Dermis blood vessel endothelial cell (primary cell): Measurements from ENCODE around the gene CDT1. TPM values are rescaled to one million over a fixed set of nuclear protein-coding genes. Genes with fewer than 3 reads are reported as not detected.
"Not testable (repeated sequence)": the region's sequence is repeated elsewhere in the genome, so short reads cannot be mapped to it uniquely, and the experiment has no call there.

Experiments
- DNase-seq: peaks from one replicate; pipeline ENCODE4 v3.0.0; 2010
- total RNA-seq: library from RNA; depleted of rRNA; stranded (reverse); fragments of >200 nt; gene quantifications from 2 replicates; pipeline ENCODE4 v1.2.3, GENCODE V29; 2014

CDT1 gene
- total RNA-seq, 1 donor from 2014 or later, result 5.8 TPM

DNA sequence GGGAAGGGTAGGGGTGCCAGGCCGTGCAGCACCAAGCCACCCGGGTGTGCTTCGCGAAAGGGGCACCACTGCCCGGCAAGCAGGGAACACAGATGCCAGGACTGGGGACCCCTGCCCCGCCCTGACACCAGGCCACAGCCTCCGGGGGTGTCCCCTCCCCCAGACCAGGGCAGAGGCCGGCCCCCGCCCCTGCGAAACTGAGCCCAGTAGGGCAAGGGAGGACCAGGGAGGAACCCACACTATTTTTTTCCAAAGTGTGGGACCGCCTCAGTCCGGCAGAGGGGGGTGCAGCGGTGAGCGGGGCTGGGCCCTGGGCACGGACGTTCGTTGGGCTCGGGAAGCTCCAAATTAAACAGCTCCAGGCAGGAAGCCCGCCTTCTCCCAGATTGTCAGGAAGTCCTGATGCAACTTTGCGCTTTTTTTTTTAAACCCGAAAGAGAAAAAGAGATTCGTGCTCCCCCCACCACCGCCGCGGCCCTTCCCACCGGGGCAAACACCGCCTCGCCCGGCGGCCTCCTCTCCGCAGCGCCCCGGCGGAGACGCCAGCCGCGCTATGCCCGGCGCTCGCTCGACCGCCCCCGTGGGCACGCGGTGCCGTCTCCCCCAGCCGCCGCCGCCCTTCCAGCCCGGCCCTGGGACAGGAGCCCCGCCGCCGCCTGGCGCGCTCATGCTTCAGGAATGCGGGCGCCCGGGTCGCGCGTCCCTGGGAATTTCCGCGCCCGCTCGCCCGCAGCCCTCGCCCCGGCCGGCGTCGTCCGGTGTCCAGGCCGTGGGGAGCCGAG lies 19.3 kb upstream of the CDT1 start:
- peak; percentile 79 for DNase-seq

DNA sequence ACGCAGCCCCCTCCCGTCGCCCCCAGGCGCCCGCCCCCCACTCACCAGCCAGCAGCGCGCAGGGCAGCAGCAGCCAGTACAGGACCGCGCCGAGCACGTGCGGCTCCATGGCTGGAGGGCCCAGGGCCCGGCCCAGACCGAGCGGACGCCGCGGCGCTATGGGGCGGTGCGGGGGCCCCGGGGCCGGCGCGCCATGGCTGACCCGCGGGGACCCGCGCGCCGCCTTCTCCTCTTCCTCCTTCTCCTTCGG lies 18.8 kb upstream of the CDT1 start:
- no peak for DNase-seq

DNA sequence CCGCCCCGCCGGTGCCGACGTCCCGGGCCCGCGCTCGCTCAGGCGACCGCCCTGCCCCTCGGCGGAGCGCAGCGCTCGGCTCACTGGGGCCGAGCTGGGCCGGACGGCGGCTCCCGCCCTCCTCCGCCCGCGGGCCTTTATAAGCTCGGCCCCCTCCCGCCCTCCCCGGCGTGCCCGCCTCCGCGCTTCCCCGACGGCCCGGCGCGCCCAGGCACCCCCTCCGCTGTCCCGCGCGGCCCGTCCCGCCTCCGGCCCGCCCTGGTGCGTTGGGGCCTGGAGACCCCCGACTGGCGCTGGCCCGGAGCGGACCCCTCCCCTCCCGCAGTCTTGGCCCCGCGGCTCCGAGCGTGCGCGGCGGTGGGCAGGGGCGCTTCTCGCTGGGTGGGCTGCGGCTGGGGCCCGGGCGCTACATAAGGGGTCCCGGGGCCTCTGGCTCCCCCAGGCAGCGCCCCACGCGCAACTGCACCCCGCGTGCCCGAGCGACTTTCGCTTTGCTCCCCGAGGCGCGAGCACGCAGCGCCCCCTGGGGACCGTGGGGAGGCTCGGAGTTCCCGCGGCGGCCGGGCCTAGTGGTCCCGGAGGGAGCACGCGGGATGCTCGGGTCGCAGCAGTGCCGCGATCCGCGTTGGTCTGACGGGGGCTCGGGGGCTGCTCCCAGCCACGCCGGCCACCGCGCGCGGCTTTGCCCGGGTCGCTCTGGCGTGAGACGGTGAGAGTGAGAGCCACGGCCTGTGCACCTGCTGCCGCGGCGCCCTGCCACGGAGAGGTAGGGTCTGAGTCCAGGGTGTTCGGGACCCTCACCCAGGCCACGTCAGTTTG lies 18.3 kb upstream of the CDT1 start, which contains the start of gene PIEZO1:
Gene PIEZO1 (minus strand): TSS at position 115 of the 819 bp plus-strand sequence. CDS start 256 bp downstream, outside the sequence.
- peak; percentile 79 for DNase-seq

DNA sequence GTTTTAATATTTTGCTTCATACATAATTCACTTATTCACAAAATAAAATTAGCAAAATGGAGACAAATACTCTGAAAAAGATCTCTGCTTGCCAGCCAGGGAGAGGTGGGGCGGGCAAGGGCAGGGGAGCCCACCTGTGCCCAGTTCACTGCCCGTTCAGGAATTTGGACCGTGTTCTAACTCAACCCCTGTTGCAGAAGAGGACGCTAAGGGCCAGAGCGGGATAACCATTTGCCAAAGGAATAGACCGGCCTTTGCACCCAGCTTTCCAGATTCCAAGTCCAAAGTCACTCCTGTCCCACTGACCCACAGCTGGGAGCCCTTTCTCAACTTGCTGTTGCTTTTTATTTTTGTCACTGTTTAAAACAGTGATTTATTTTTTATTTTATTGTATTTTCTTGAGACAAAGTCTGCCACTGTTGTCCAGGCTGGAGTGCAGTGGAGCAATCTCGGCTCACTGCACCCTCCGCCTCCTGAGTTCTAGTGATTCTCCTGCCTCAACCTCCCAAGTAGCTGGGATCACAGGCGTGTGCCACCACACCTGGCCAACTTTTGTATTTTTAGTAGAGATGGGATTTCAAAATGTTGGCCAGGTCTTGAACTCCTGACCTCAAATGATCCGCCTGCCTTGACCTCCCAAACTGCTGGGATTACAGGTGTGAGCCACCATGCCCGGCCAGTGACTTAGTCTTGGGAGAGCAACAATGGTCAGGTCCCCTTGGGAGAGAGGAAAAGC lies 15.8 kb upstream of the CDT1 start:
- no peak for DNase-seq

DNA sequence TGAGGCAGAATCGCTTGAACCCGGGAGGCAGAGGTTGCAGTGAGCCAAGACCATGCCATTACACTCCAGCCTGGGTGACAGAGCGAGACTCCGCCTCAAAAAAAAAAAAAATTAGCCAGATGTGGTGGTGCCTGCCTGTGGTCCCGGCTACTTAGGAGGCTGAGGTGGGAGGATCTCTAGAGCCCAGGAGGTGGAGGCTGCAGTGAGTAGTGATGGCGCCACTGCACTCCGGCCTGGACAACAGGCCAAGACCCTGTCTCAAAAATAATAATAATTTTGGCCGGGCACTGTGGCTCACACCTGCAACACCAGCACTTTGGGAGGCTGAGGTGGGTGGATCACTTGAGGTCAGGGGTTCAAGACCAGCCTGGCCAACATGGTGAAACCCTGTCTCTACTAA lies 14.8 kb upstream of the CDT1 start:
- not testable (repeated sequence) for DNase-seq

DNA sequence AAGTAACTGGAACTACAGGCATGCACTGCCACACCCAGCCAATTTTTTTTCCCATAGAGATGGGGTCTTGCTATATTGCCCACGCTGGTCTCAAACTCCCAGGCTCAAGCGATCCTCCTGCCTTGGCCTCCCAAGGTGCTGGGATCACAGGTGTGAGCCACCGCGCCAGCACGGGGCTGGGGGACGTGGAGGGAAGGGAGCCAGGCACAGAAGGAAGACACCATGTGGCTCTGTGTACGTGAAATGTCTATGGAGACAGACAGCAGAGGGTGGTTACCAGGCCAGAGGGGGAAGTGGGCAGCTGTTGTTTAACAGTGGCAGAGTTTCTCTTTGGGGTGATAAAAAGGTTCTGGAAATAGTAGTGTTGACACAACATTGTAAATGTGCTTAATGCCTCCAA lies 14.0 kb upstream of the CDT1 start:
- no peak for DNase-seq

DNA sequence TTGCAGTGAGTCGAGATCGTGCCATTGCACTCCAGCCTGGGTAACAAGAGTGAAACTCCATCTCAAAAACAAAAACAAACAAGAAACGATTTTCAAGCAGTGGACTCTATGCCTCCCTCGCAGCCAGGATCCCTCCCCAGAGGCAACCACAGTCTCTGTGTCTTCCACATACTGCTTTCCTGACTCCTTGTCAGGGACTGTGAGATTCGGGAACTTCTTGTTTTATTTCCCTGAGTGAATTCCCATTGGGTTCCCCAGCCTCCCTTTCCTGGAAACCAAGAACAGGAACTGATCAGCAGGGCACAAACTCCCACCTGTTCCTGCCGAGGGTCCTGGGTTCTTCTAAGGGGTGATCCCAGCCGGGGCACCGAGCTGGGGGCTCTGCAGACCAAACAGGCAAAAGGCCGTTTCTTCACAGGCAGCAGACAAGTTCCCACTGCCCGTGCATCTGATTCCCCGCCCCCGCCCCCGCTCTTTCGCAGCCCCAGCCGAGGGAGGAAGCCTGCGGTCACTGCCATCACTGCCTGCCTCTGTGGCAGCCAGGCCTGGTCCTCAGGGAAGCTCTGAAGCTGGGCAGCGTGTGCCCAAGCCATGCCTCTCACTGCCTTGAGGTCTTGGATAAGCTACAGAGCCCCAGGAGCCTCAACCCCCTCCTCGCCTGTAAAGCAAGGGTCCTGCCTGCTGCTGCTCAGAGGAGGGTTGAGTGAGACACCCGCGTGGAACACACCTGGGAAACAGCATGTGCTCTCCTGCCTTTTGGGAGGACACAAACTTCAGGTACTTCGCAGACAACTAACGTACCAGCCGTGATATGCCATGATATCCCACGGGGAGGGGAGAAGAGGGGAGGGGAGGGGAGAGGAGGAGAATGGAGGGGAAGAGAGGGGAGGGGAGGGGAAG lies 13.0 kb upstream of the CDT1 start:
- DNase-seq, result peak; percentile 41

DNA sequence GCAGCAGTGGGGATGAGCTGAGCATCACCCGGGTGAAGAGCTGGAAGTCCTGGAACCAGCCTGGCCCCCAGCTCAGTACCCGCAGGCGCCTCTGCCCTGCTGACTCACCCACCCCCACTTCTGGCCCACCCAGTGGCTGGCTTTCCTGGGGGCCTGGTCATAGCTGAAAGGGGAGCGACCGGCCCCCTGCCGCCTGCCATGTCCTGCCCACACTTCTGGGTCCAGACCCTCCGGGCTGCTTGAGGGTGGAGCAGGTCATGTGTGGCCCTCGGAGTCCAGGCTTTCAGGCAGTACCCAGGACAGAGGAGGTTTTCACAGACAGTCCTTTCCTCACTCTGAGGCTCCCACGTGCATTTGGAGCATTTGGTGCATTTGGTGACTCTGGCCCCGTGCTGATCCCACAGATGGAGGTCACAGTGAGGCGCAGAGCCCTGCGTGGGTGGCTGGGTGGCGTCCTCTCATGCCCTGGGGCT lies 11.5 kb upstream of the CDT1 start:
- DNase-seq, result no peak

DNA sequence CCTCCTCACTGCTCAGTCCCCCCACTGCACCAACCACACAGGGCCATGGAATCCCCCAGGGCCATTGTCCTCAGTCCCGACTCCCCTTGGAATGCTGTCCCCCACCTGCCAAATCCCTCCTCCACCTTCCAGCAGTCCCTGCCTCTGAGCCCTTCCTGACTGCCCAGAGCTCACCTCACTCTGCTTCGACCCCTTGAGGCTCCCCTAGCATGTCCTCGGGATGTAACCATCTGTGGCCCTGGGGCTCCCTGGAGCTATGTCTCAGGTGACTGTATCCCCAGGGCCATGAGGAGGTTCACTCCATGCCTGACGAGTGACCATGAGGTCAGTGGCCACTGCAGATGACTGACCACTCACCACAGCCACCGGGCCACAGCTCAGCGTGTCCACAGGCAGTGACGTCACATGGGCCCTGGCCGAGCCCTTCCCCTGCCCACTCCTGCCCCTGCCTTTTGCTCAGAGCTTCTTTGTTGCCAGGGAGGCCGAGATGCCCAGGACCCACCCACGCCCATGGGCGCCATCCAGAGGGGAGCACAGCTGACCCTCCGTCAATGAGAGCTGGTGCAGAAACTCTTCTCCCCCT lies 10.8 kb upstream of the CDT1 start:
- DNase-seq, result no peak

DNA sequence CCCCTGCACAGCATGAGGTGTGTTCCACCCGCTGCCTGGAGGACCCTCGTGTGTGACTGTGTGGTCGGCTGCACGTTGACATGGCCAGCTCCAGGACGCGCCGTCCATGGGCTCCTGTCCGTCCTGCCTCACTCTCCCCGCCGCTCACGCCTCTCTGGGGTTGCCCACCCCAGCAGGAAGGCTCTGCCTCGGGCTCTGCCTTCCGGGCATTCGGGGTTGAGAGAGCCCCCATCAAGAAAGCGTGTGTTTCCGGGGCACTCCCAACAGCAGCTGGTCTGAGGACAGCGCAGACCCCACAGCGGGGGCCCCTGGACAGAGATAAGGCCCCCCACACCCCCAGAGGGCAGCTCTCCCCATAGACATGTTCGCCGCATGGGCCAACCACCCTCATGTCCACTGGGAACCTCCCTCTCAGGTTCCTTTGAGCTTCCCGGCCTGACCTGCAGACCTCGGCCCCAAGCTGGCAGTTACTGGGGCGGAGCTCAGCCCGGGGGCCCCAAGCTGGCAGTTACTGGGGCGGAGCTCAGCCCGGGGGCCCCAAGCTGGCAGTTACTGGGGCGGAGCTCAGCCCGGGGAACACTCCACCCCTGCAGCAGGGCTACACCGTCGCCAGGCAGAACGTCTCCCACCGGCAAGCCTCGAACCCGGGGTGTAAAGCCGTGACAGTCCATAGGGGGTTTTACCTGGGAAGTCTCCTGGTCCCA lies 10.2 kb upstream of the CDT1 start:
- DNase-seq, result no peak

DNA sequence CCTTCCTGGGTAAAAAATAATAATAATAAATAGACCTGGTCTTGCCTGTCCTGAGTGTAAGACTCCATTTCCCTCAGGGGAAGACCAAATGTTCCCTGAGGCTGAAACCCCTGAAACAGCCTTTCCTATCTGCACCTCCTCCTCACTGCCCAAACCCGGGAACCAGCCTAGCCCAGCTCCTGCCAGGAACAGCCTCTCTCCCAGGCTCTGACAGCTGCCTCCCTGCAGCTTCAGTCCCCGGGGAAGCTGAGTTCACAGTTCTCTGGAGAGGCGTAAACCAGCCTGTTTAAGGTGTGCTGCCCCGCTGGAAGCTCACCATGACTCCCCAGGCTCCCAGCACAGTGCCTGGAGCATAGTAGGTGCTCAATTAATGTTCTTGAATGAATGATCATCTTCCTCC lies 7.3 kb upstream of the CDT1 start:
- no peak for DNase-seq

DNA sequence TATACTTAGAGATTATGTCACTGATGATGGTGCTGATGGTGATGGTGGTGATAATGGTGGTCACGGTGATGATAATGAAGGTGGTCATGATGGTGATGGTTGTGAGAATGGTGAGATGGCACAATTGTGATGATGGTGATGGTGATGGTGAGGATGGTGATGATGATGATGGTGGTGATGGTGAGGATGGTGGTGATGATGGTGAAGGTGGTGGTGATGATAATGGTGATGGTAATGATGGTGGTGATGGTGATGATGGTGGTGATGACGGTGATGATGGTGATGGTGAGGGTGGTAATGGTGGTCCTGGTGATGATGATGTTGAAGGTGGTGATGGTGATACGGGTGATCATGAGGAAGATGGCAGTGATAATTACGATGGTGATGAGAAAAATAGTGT lies 5.5 kb upstream of the CDT1 start:
- no peak for DNase-seq

DNA sequence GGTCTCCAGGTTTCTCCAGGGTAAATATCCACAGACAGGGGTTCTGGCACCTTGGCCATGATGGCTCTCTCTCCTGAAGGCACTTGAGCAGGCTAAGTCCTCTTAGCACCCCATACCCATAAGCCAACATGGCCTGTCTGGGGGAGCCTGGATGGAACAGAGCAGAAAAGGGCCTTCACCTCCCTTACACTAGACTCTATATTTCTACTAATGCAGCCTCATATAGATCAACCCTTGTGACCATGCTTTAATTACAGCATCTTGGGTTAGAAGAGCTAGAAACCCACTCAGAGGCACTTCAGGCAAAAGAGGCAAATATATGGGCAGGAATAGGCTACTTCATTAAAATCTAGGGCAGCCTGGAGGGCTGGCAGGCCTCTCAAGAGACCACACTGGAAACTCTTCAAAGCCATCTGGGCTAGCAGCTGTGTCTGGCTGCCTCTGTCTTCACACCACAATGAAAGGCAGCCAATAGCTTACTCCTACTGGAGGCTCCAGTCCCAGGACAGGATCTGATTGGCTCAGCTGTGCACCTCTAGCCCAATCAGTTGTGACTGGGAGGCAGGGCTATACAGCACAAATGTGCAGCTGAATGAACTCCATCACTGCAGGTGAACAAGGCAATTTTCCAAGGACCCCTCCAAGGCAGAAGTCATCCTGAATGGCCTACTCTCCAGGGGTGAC lies 4.7 kb upstream of the CDT1 start:
- DNase-seq, result no peak

DNA sequence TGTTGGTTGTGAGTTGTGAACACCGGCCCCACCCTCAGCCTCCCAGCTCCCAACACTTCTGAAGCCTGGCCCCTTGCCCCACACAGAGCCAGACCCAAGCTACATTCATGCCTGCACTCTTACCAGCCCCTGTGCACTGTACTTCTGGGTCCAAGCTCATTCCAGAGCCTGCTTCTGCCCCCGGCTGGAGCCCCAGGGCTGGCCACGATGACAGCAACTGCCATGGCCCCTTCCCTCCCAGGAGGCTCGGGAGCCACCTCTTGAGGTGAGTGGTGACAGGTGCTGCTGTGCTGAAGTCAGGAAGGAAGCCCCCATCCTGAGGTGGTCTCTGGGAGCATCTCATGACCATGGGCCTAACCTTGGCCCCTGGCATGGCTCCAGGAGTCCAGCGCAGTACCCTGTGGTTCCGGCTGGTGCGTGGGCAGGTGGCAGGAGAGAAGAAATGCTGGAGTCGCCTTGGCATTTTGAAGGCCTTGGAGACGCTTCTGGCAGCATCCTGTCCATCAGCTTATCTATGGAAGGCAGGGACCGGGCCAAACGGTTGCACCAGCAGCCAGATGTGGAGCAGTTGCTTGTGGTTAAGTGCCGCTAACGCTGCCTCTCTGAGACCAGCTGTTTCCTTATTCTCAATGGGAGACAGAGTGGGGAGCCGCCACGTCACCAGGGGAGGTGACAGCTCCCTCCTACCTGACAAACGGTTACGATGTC lies 3.9 kb upstream of the CDT1 start:
- DNase-seq, result no peak

DNA sequence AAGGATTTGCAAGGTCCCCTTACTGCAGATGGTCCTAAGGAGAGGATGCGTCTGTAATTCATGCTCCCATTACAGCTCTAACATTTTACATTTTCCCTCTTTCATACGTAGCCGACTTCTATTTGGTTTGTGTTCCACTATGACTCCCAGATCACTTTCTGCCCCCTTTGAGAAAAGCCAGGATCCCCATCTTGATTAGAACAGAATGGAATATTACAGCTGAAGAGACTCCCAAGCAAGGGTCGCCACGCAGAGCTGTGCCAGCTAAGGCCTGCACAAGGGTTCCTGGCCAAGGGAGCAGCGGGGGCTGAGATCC lies 3.4 kb upstream of the CDT1 start:
- no peak for DNase-seq

DNA sequence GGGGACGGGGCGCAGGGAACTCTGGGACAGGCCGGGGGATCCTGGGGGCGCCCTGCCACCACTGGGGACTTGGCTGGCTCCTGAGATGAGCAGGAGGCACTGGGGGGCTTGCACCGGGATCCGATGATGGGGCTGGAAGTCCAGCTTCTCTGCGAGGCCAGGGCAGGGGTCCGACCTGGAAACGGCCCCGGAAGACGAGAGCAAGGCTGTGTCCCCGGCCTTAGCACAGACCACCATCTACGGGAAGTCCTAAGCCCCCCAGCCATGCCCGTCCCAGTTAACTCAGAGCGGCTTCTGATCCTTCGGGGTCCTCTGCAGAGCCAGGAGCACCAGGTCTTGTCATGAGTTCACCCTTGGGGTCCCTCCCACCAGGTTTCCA lies 573 bp downstream of the CDT1 start:
- DNase-seq, result no peak

DNA sequence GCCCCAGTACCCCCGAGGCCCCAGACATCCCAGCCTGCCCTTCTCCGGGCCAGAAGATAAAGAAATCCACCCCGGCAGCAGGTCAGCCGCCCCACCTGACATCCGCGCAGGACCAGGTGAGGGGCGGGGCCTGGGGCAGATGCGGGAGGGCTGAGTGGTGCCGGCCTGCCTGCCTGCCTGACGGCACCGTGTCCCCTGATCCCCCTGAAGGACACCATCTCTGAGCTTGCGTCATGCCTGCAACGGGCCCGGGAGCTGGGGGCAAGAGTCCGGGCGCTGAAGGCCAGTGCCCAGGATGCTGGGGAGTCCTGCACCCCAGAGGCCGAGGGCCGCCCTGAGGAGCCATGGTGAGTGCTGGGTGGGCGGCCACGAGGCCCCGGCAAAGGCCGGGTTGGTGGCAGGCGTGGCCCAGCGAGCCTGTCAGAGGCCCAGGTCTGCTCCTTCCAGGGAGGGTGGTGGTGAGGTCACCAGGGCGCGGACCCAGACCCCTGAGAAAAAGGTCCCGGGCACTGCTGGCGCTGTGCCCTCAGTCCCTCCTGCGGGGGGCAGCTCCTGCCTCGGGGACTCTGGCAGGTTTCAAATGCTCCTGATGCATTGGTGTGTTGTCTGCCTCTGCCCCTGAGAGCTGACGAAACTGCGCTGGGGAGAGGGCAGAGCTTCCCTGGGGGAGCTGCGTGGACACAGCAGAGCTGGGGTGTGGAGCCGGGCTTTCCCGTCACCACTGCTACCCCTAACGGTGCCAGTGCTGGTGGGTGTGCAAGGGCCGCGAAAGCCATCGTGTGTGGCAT lies 1.2 kb downstream of the CDT1 start:
- no peak for DNase-seq

DNA sequence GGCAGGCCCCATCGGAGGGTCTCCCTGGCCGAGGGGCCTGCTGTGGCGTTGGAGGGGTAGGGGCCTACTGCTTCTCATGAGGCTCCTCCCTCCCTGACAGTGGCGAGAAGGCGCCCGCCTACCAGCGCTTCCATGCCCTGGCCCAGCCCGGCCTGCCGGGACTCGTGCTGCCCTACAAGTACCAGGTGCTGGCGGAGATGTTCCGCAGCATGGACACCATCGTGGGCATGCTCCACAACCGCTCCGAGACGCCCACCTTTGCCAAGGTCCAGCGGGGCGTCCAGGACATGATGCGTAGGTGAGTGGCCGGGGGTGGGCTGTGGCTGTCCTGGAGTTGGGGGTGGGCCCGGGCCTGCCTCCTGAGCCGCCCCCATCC lies 1.7 kb downstream of the CDT1 start:
- DNase-seq, result no peak

DNA sequence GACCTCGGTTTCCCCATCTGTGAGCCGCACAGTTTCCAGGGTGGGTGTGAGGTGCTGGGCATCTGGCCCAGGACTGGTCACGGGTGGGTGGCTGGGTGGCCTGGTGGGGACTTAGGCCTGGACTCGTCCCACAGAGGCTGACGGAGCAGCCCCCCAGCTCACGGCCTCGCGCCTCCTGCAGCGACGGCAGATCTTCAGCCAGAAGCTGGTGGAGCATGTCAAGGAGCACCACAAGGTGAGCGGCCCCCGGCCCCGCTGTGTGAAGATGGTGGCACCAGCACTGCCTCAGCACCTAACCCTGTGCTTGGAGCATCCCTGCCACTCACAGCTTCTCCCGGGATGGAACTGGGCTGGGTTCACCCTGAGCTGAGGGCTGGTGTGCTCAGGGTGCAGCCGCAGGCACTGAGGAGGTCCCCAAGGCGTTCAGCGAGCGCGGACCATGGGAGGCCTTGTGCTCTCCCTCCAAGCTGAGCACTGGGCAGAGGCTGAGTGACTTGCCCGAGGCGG lies 2.4 kb downstream of the CDT1 start:
- no peak for DNase-seq
